SK-N-SH (cell line): ENCODE data around the gene MAPK4. TPM values are rescaled to one million over a fixed set of nuclear protein-coding genes. Genes with fewer than 3 reads are reported as not detected.

ENCODE experiments used
- CTCF ChIA-PET: fragments of 300-600, 350-600 bp; formaldehyde crosslinking; extraction: SDS; loops from one replicate; lab custom pipeline; 2021; lab: Yijun Ruan, JAX
- POLR2A ChIA-PET: fragments of 350-600 bp; sonication (Branson Sonifier 250); formaldehyde crosslinking; extraction: SDS; loops from one replicate; lab custom pipeline; 2020; ENCODE audit warnings: antibody characterized with exemption, inconsistent platforms; lab: Yijun Ruan, JAX
- DNase-seq: peaks from one replicate; pipeline ENCODE4 v3.0.0; 2012
- H2AFZ ChIP-seq: fragments of 200-600 bp; sonication (generic); 2 replicates; pipeline ENCODE4 v1.8.1; 2016; ENCODE audit warnings: antibody characterized with exemption, mild to moderate bottlenecking, low read depth
- H3F3A ChIP-seq: fragments of 200-600 bp; sonication (generic); replicated peaks from 2 replicates; pipeline ENCODE3; 2016; ENCODE audit warnings: antibody characterized with exemption, mild to moderate bottlenecking; ENCODE audit not compliant: insufficient read depth
- H3K27ac ChIP-seq, 2 experiments: fragments of 200-500 bp in 1 of 2; fragments of 200-600 bp in 1 of 2; sonication (Bioruptor generic) in 1 of 2; sonication (generic), shearing (Covaris generic) in 1 of 2; 2 replicates each; pipeline versions ENCODE4 v1.5.1 to v1.6.1; 2014 to 2016; ENCODE audit warnings: low read depth in 2 of 2, inconsistent platforms in 1 of 2, low read length in 1 of 2, mild to moderate bottlenecking in 1 of 2, mixed read lengths in 1 of 2
- H3K27me3 ChIP-seq: fragments of 200-600 bp; sonication (generic), shearing (Covaris generic); 2 replicates; pipeline ENCODE4 v1.6.1; 2016; ENCODE audit warnings: mixed run types; ENCODE audit not compliant: insufficient read depth
- H3K36me3 ChIP-seq, 2 experiments: fragments of 200-500 bp in 1 of 2; fragments of 200-600 bp in 1 of 2; sonication (Bioruptor generic) in 1 of 2; sonication (generic) in 1 of 2; replicated peaks in 1 of 2; 2 replicates each; pipeline versions ENCODE3 to v1.5.1; 2014 to 2016; ENCODE audit warnings: low read length in 1 of 2, mild to moderate bottlenecking in 1 of 2; ENCODE audit not compliant: insufficient read depth in 2 of 2, control insufficient read depth in 1 of 2
- H3K4me1 ChIP-seq, 2 experiments: fragments of 200-500 bp in 1 of 2; fragments of 200-600 bp in 1 of 2; sonication (Bioruptor generic) in 1 of 2; sonication (generic), shearing (Covaris generic) in 1 of 2; 2 replicates each; pipeline versions ENCODE4 v1.5.1 to v1.6.1; 2014 to 2016; ENCODE audit warnings: low read depth in 1 of 2, low read length in 1 of 2, mixed run types in 1 of 2; ENCODE audit not compliant: insufficient read depth in 2 of 2, control insufficient read depth in 1 of 2
- H3K4me2 ChIP-seq: fragments of 200-600 bp; sonication (generic), shearing (Covaris generic); 2 replicates; pipeline ENCODE4 v1.6.1; 2017; ENCODE audit warnings: mixed run types
- H3K4me3 ChIP-seq, 2 experiments: fragments of 200-500 bp in 1 of 2; fragments of 200-600 bp in 1 of 2; sonication (Bioruptor generic) in 1 of 2; sonication (generic), shearing (Covaris generic) in 1 of 2; 2 replicates each; pipeline versions ENCODE4 v1.5.1 to v1.8.1; 2014 to 2016; ENCODE audit warnings: low read depth in 2 of 2, inconsistent platforms in 1 of 2, low read length in 1 of 2, mild to moderate bottlenecking in 1 of 2, mixed read lengths in 1 of 2, moderate library complexity in 1 of 2
- H3K79me2 ChIP-seq: fragments of 200-600 bp; sonication (generic); 2 replicates; pipeline ENCODE4 v1.8.1; 2017; ENCODE audit warnings: mild to moderate bottlenecking; ENCODE audit not compliant: insufficient read depth
- H3K9ac ChIP-seq: fragments of 200-600 bp; sonication (generic); 2 replicates; pipeline ENCODE4 v1.6.1; 2017; ENCODE audit warnings: mixed run types
- H3K9me2 ChIP-seq: fragments of 200-600 bp; sonication (generic); 2 replicates; pipeline ENCODE4 v1.6.1; 2017; ENCODE audit warnings: mixed run types
- H3K9me3 ChIP-seq: fragments of 200-600 bp; sonication (generic); 2 replicates; pipeline ENCODE4 v1.6.1; 2017; ENCODE audit warnings: mixed run types, mild to moderate bottlenecking, moderate library complexity
- H4K20me1 ChIP-seq: fragments of 200-600 bp; sonication (generic); 2 replicates; pipeline ENCODE4 v1.6.1; 2017; ENCODE audit warnings: mild to moderate bottlenecking, mixed run types; ENCODE audit not compliant: insufficient read depth
- CTCF ChIP-seq: fragments of 200-600 bp; sonication (generic); IDR thresholded peaks from 2 replicates; pipeline ENCODE4 v1.6.1; 2017; ENCODE audit warnings: antibody characterized with exemption, mild to moderate bottlenecking, moderate library complexity
- FOXM1 ChIP-seq: IDR thresholded peaks from 2 replicates; pipeline ENCODE4 v1.4.0; 2012; ENCODE audit warnings: low read depth, mild to moderate bottlenecking
- RCOR1 ChIP-seq: fragments of 150-350 bp; IDR thresholded peaks from 2 replicates; pipeline ENCODE4 v1.6.1; 2017; ENCODE audit warnings: antibody characterized with exemption, low read length
- REST ChIP-seq: IDR thresholded peaks from 2 replicates; pipeline ENCODE4 v1.6.1; 2012; ENCODE audit warnings: mild to moderate bottlenecking, low read depth, low read length, moderate library complexity
- SIN3A ChIP-seq: IDR thresholded peaks from 2 replicates; pipeline ENCODE4 v1.6.1; 2012; ENCODE audit warnings: low read depth, mild to moderate bottlenecking, low read length, moderate library complexity, borderline replicate concordance
- SMC3 ChIP-seq: IDR thresholded peaks from 2 replicates; pipeline ENCODE4 v1.6.1; 2012; ENCODE audit warnings: low read depth, low read length, improper control_type of control experiment
- TAF1 ChIP-seq: IDR thresholded peaks from 2 replicates; pipeline ENCODE4 v1.6.1; 2012; ENCODE audit warnings: low read depth, mild to moderate bottlenecking, low read length, moderate library complexity, borderline replicate concordance
- TEAD4 ChIP-seq: IDR thresholded peaks from 2 replicates; pipeline ENCODE4 v1.4.0; 2012; ENCODE audit warnings: mild to moderate bottlenecking, borderline replicate concordance; ENCODE audit not compliant: insufficient read depth
- ZBTB33 ChIP-seq: IDR thresholded peaks from 2 replicates; pipeline ENCODE4 v1.4.0; 2012; ENCODE audit warnings: low read depth, borderline replicate concordance
- WGBS: methylation state at CpG from one replicate; pipeline ENCODE4 v1.1.6; 2017; ENCODE audit warnings: low lambda C conversion rate; 5-methylcytosine and 5-hydroxymethylcytosine counted together
- polyA plus RNA-seq, 3 experiments: library from polyadenylated mRNA; depleted of rRNA; stranded (reverse); fragments of >200 nt; gene quantifications; 2 replicates each; pipeline ENCODE4 v1.2.3, GENCODE V29; 2012
- TF ChIP-seq, protein P1 (sequence below): IDR thresholded peaks from 2 replicates; pipeline ENCODE4; 2012

The MAPK4 gene
- polyA plus RNA-seq, 1 of the 3 experiments (the other 2 are of a cell fraction): 0.02 TPM

DNA sequence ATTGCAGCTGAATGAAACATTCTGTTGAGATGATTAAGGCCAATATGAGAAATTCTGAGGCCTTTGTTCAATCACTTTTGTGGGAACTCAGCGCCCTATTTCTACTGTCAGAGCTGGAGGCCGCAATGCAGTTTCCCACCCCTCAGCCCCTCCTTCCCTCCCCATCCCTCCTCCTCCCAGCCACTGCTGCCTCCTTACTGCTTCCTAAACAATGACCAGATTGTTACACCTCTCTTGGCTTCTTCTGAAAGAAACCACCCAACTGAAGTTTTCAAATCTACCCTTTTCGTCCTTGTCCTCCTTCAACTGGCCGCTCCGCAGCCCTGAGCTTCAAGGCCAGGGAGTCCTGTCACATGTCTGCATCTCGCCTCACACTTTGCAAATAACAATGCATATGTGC is 36.7 kb upstream of the MAPK4 start:
- H3K4me1 ChIP-seq: no peaks in the 10 kb centered on the region
- WGBS: 38% methylated on average over 6 of the region's 6 CpGs

More for the DNA sequence above, 36.7 kb upstream of the MAPK4 start:
- Histone ChIP-seq H3K27me3 (no peaks in the 10 kb centered on the region), H3K27ac (no peak overlapping the region), H3K9ac (no peak overlapping the region), H3K4me3 (no peak overlapping the region), H2AFZ (no peak overlapping the region), H3K4me2 (no peak overlapping the region), H3K36me3 (no peaks in the 10 kb centered on the region), H3K9me2 (no peaks in the 10 kb centered on the region), H4K20me1 (no peaks in the 10 kb centered on the region), H3F3A (no peaks in the 10 kb centered on the region), H3K79me2 (no peaks in the 10 kb centered on the region), H3K9me3 (no peaks in the 10 kb centered on the region)
- no peak for DNase-seq
- TF ChIP-seq TAF1 (no peak), RCOR1 (no peak), TEAD4 (no peak), FOXM1 (no peak), SMC3 (no peak), ZBTB33 (no peak), REST (no peak), SIN3A (no peak), CTCF (no peak)
- TF ChIP-seq, protein P1, sequence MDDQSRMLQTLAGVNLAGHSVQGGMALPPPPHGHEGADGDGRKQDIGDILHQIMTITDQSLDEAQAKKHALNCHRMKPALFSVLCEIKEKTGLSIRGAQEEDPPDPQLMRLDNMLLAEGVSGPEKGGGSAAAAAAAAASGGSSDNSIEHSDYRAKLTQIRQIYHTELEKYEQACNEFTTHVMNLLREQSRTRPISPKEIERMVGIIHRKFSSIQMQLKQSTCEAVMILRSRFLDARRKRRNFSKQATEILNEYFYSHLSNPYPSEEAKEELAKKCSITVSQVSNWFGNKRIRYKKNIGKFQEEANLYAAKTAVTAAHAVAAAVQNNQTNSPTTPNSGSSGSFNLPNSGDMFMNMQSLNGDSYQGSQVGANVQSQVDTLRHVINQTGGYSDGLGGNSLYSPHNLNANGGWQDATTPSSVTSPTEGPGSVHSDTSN: no peak
- CTCF ChIA-PET: interaction anchor here (0.7 kb wide), 1 partner anchor 15 kb away, joined by 3 read pairs; no protein-coding TSS in a partner anchor
- POLR2A ChIA-PET: interaction anchor here (0.6 kb wide), 1 partner anchor 1666 kb away, joined by 3 read pairs; no protein-coding TSS in a partner anchor
